Loucy (cell line): Measurements from ENCODE around the gene TPP2.
A peak's percentile ranks its signal among the peaks of the same experiment; 100 is the strongest.

Source experiments
- H2AFZ ChIP-seq: fragments of 200-600 bp; sonication (generic); 2 replicates; pipeline ENCODE4 v1.6.0; 2016; ENCODE audit warnings: antibody characterized with exemption, mild to moderate bottlenecking, low read length, moderate library complexity
- H3F3A ChIP-seq: fragments of 200-600 bp; 2 replicates; pipeline ENCODE4 v1.6.0; 2016; ENCODE audit warnings: antibody characterized with exemption, low read depth, mild to moderate bottlenecking
- H3K27me3 ChIP-seq: fragments of 200-600 bp; sonication (generic); 2 replicates; pipeline ENCODE4 v1.6.1; 2014; ENCODE audit warnings: low read length, mild to moderate bottlenecking; ENCODE audit not compliant: insufficient read depth, poor library complexity, severe bottlenecking
- H3K36me3 ChIP-seq: fragments of 200-600 bp; sonication (generic); 2 replicates; pipeline ENCODE4 v1.6.1; 2016; ENCODE audit warnings: low read length; ENCODE audit not compliant: insufficient read depth
- H3K4me1 ChIP-seq: fragments of 200-600 bp; sonication (generic); 2 replicates; pipeline ENCODE4 v1.5.1; 2014; ENCODE audit warnings: low read length, mild to moderate bottlenecking; ENCODE audit not compliant: insufficient read depth, poor library complexity, severe bottlenecking
- H3K4me2 ChIP-seq: fragments of 200-600 bp; sonication (generic); 2 replicates; pipeline ENCODE4 v1.6.0; 2014; ENCODE audit warnings: antibody characterized with exemption, low read length, low read depth, mild to moderate bottlenecking; ENCODE audit not compliant: poor library complexity, severe bottlenecking
- H3K4me3 ChIP-seq: fragments of 200-600 bp; sonication (generic); 2 replicates; pipeline ENCODE4 v1.5.1; 2014; ENCODE audit warnings: low read length, mild to moderate bottlenecking, mixed read lengths; ENCODE audit not compliant: poor library complexity, severe bottlenecking
- H3K79me2 ChIP-seq: fragments of 200-600 bp; sonication (generic); 2 replicates; pipeline ENCODE4 v1.6.1; 2014; ENCODE audit warnings: low read length; ENCODE audit not compliant: insufficient read depth
- H3K9ac ChIP-seq: fragments of 200-600 bp; sonication (generic); 2 replicates; pipeline ENCODE4 v1.6.0; 2014; ENCODE audit warnings: mild to moderate bottlenecking, low read depth, low read length, moderate library complexity; ENCODE audit not compliant: poor library complexity, severe bottlenecking
- H3K9me2 ChIP-seq: fragments of 200-600 bp; sonication (generic); replicated peaks from 2 replicates; pipeline ENCODE4 v1.6.1; 2016; ENCODE audit warnings: low read depth, low read length, mixed read lengths
- H3K9me3 ChIP-seq: fragments of 200-600 bp; sonication (generic); 2 replicates; pipeline ENCODE4 v1.6.1; 2014; ENCODE audit warnings: mild to moderate bottlenecking, antibody characterized with exemption, low read length, low read depth; ENCODE audit not compliant: insufficient read depth
- H4K20me1 ChIP-seq: fragments of 200-600 bp; sonication (generic); 2 replicates; pipeline ENCODE4 v1.6.0; 2014; ENCODE audit warnings: antibody characterized with exemption, low read length, mild to moderate bottlenecking; ENCODE audit not compliant: insufficient read depth, poor library complexity, severe bottlenecking
- CTCF ChIP-seq: fragments of 200-600 bp; sonication (generic); conservative IDR thresholded peaks from 2 replicates; pipeline ENCODE4 v1.5.1; 2014; ENCODE audit warnings: mild to moderate bottlenecking, antibody characterized with exemption, low read length
- EZH2phosphoT487 ChIP-seq: fragments of 200-600 bp; IDR thresholded peaks from 2 replicates; pipeline ENCODE4 v1.6.1; 2018; ENCODE audit warnings: antibody characterized with exemption, mild to moderate bottlenecking, moderate library complexity, borderline replicate concordance

The TPP2 gene

GRCh38 chr13:102726430-102726829, 129.6 kb downstream of the TPP2 start:
- no peak overlapping the region for H3K9ac ChIP-seq
- H3K9me3 ChIP-seq: no peaks in the 10 kb centered on the region
- H3K27me3 ChIP-seq: peaks cover 5% of the 10 kb centered on the region
- H3K4me2 ChIP-seq: no peak overlapping the region
- H3K36me3 ChIP-seq: no peaks in the 10 kb centered on the region
- H3F3A ChIP-seq: no peaks in the 10 kb centered on the region
- no peaks in the 10 kb centered on the region for H4K20me1 ChIP-seq
- no peaks in the 10 kb centered on the region for H3K4me1 ChIP-seq
- no peak overlapping the region for H3K4me3 ChIP-seq
- H2AFZ ChIP-seq: no peak overlapping the region; the same call in 1 of the 2 replicates
- TF ChIP-seq EZH2phosphoT487: no peak
- TF ChIP-seq CTCF: peak; percentile 64
- H3K9me2 ChIP-seq: no peaks in the 10 kb centered on the region
- H3K79me2 ChIP-seq: no peaks in the 10 kb centered on the region
